ENCODE measurements around the gene ZDHHC24. TPM values are rescaled to one million over a fixed set of nuclear protein-coding genes. Genes with fewer than 3 reads are reported as not detected.
"Not testable (repeated sequence)": the region's sequence is repeated elsewhere in the genome, so short reads cannot be mapped to it uniquely, and the experiment has no call there.

ZDHHC24 gene
- total RNA-seq, 1 donor from 2014 or later: 3.7 TPM

- H3K9ac ChIP-seq (ENCODE audit: low read depth in 1 of 3, low read length in 3 of 3); H3K9me3 ChIP-seq (ENCODE audit: control insufficient read depth in 3 of 3, low read length in 3 of 3); H3K36me3 ChIP-seq (ENCODE audit: control insufficient read depth in 3 of 3, insufficient read depth in 3 of 3, low read length in 3 of 3); H3K27ac ChIP-seq (ENCODE audit: low read depth, low read length); H3K4me3 ChIP-seq (ENCODE audit: low read length in 3 of 3); H3K4me1 ChIP-seq (ENCODE audit: control insufficient read depth in 3 of 3, insufficient read depth in 3 of 3, low read length in 3 of 3); H3K27me3 ChIP-seq (ENCODE audit: control insufficient read depth in 3 of 3, insufficient read depth in 3 of 3, low read length in 3 of 3): not testable (repeated sequence)
These were observed 39.6 kb upstream of the ZDHHC24 start for GRCh38 chr11:66585447-66585846.

- H3K4me1 ChIP-seq (ENCODE audit: control insufficient read depth in 3 of 3, insufficient read depth in 3 of 3, low read length in 3 of 3); H3K27me3 ChIP-seq (ENCODE audit: control insufficient read depth in 3 of 3, insufficient read depth in 3 of 3, low read length in 3 of 3); H3K4me3 ChIP-seq (ENCODE audit: low read length in 3 of 3); H3K36me3 ChIP-seq (ENCODE audit: control insufficient read depth in 3 of 3, insufficient read depth in 3 of 3, low read length in 3 of 3); H3K27ac ChIP-seq (ENCODE audit: low read depth, low read length); H3K9ac ChIP-seq (ENCODE audit: low read depth in 1 of 3, low read length in 3 of 3); H3K9me3 ChIP-seq (ENCODE audit: control insufficient read depth in 3 of 3, low read length in 3 of 3): not testable (repeated sequence)
These were observed 36.8 kb upstream of the ZDHHC24 start for GRCh38 chr11:66582565-66583147.

GRCh38 chr11:66581261-66581660, 35.4 kb upstream of the ZDHHC24 start:
- Histone ChIP-seq H3K9ac (ENCODE audit: low read depth in 1 of 3, low read length in 3 of 3) (no peak overlapping the region), H3K9me3 (ENCODE audit: control insufficient read depth in 3 of 3, low read length in 3 of 3) (no peaks in the 10 kb centered on the region), H3K4me3 (ENCODE audit: low read length in 3 of 3) (no peak overlapping the region), H3K36me3 (ENCODE audit: control insufficient read depth in 3 of 3, insufficient read depth in 3 of 3, low read length in 3 of 3) (no peaks in the 10 kb centered on the region), H3K27me3 (ENCODE audit: control insufficient read depth in 3 of 3, insufficient read depth in 3 of 3, low read length in 3 of 3) (no peaks in the 10 kb centered on the region), H3K27ac (ENCODE audit: low read depth, low read length) (no peak overlapping the region), H3K4me1 (ENCODE audit: control insufficient read depth in 3 of 3, insufficient read depth in 3 of 3, low read length in 3 of 3) (peaks cover 0 to 5% (median 3%) of the 10 kb centered on the region in 3 donors)

GRCh38 chr11:66580803-66581202, 35.0 kb upstream of the ZDHHC24 start:
- Histone ChIP-seq H3K9me3 (ENCODE audit: control insufficient read depth in 3 of 3, low read length in 3 of 3) (no peaks in the 10 kb centered on the region), H3K4me1 (ENCODE audit: control insufficient read depth in 3 of 3, insufficient read depth in 3 of 3, low read length in 3 of 3) (peaks cover 0 to 5% (median 3%) of the 10 kb centered on the region in 3 donors), H3K9ac (ENCODE audit: low read depth in 1 of 3, low read length in 3 of 3) (no peak overlapping the region), H3K4me3 (ENCODE audit: low read length in 3 of 3) (no peak overlapping the region), H3K27me3 (ENCODE audit: control insufficient read depth in 3 of 3, insufficient read depth in 3 of 3, low read length in 3 of 3) (no peaks in the 10 kb centered on the region), H3K36me3 (ENCODE audit: control insufficient read depth in 3 of 3, insufficient read depth in 3 of 3, low read length in 3 of 3) (no peaks in the 10 kb centered on the region), H3K27ac (ENCODE audit: low read depth, low read length) (no peak overlapping the region)

- Histone ChIP-seq H3K27me3 (ENCODE audit: control insufficient read depth in 3 of 3, insufficient read depth in 3 of 3, low read length in 3 of 3) (no peaks in the 10 kb centered on the region), H3K27ac (ENCODE audit: low read depth, low read length) (no peak overlapping the region), H3K9ac (ENCODE audit: low read depth in 1 of 3, low read length in 3 of 3) (peak overlapping the region in 1 of 3 donors; percentile 40), H3K4me1 (ENCODE audit: control insufficient read depth in 3 of 3, insufficient read depth in 3 of 3, low read length in 3 of 3) (peaks cover 0 to 5% (median 3%) of the 10 kb centered on the region in 3 donors), H3K9me3 (ENCODE audit: control insufficient read depth in 3 of 3, low read length in 3 of 3) (no peaks in the 10 kb centered on the region), H3K36me3 (ENCODE audit: control insufficient read depth in 3 of 3, insufficient read depth in 3 of 3, low read length in 3 of 3) (no peaks in the 10 kb centered on the region), H3K4me3 (ENCODE audit: low read length in 3 of 3) (no peak overlapping the region)
These were observed 33.3 kb upstream of the ZDHHC24 start for GRCh38 chr11:66579017-66579606.

- H3K4me3 ChIP-seq (ENCODE audit: low read length in 3 of 3): no peak overlapping the region
- no peak overlapping the region for H3K9ac ChIP-seq (ENCODE audit: low read depth in 1 of 3, low read length in 3 of 3)
- H3K27ac ChIP-seq (ENCODE audit: low read depth, low read length): no peak overlapping the region
These were observed 25.0 kb upstream of the ZDHHC24 start for GRCh38 chr11:66570850-66571180.

GRCh38 chr11:66570079-66570849, 24.4 kb upstream of the ZDHHC24 start:
- Histone ChIP-seq H3K9me3 (ENCODE audit: control insufficient read depth in 3 of 3, low read length in 3 of 3) (no peaks in the 10 kb centered on the region), H3K27me3 (ENCODE audit: control insufficient read depth in 3 of 3, insufficient read depth in 3 of 3, low read length in 3 of 3) (no peaks in the 10 kb centered on the region), H3K4me1 (ENCODE audit: control insufficient read depth in 3 of 3, insufficient read depth in 3 of 3, low read length in 3 of 3) (peaks cover 11 to 16% (median 12%) of the 10 kb centered on the region in 3 donors), H3K36me3 (ENCODE audit: control insufficient read depth in 3 of 3, insufficient read depth in 3 of 3, low read length in 3 of 3) (peaks cover 2 to 14% (median 10%) of the 10 kb centered on the region in 3 donors), H3K9ac (ENCODE audit: low read depth in 1 of 3, low read length in 3 of 3) (no peak overlapping the region), H3K4me3 (ENCODE audit: low read length in 3 of 3) (no peak overlapping the region), H3K27ac (ENCODE audit: low read depth, low read length) (no peak overlapping the region)

More at GRCh38 chr11:66570850-66571180, 25.0 kb upstream of the ZDHHC24 start:
- no peaks in the 10 kb centered on the region for H3K9me3 ChIP-seq (ENCODE audit: control insufficient read depth in 3 of 3, low read length in 3 of 3)
- peaks cover 11 to 16% (median 12%) of the 10 kb centered on the region in 3 donors for H3K4me1 ChIP-seq (ENCODE audit: control insufficient read depth in 3 of 3, insufficient read depth in 3 of 3, low read length in 3 of 3)
- H3K36me3 ChIP-seq (ENCODE audit: control insufficient read depth in 3 of 3, insufficient read depth in 3 of 3, low read length in 3 of 3): peaks cover 2 to 9% (median 5%) of the 10 kb centered on the region in 3 donors
- no peaks in the 10 kb centered on the region for H3K27me3 ChIP-seq (ENCODE audit: control insufficient read depth in 3 of 3, insufficient read depth in 3 of 3, low read length in 3 of 3)

GRCh38 chr11:66569076-66569475, 23.2 kb upstream of the ZDHHC24 start:
- Histone ChIP-seq H3K36me3 (ENCODE audit: control insufficient read depth in 3 of 3, insufficient read depth in 3 of 3, low read length in 3 of 3) (peaks cover 7 to 22% (median 22%) of the 10 kb centered on the region in 3 donors), H3K27ac (ENCODE audit: low read depth, low read length) (peak overlapping the region; percentile 3), H3K4me1 (ENCODE audit: control insufficient read depth in 3 of 3, insufficient read depth in 3 of 3, low read length in 3 of 3) (peaks cover 11 to 16% (median 12%) of the 10 kb centered on the region in 3 donors), H3K4me3 (ENCODE audit: low read length in 3 of 3) (no peak overlapping the region), H3K9ac (ENCODE audit: low read depth in 1 of 3, low read length in 3 of 3) (peak overlapping the region in 1 of 3 donors; percentile 89), H3K9me3 (ENCODE audit: control insufficient read depth in 3 of 3, low read length in 3 of 3) (no peaks in the 10 kb centered on the region), H3K27me3 (ENCODE audit: control insufficient read depth in 3 of 3, insufficient read depth in 3 of 3, low read length in 3 of 3) (no peaks in the 10 kb centered on the region)

- peaks cover 14 to 27% (median 27%) of the 10 kb centered on the region in 3 donors for H3K36me3 ChIP-seq (ENCODE audit: control insufficient read depth in 3 of 3, insufficient read depth in 3 of 3, low read length in 3 of 3)
- H3K4me1 ChIP-seq (ENCODE audit: control insufficient read depth in 3 of 3, insufficient read depth in 3 of 3, low read length in 3 of 3): peaks cover 11 to 16% (median 12%) of the 10 kb centered on the region in 3 donors
- no peaks in the 10 kb centered on the region for H3K9me3 ChIP-seq (ENCODE audit: control insufficient read depth in 3 of 3, low read length in 3 of 3)
- peak within 1 kb of the TSS; percentile 3 for H3K27ac ChIP-seq (ENCODE audit: low read depth, low read length)
- peak within 1 kb of the TSS; percentile 51 to 89 (median 64) for H3K9ac ChIP-seq (ENCODE audit: low read depth in 1 of 3, low read length in 3 of 3)
- H3K4me3 ChIP-seq (ENCODE audit: low read length in 3 of 3): peak within 1 kb of the TSS; percentile 64 to 77 (median 69)
- no peaks in the 10 kb centered on the region for H3K27me3 ChIP-seq (ENCODE audit: control insufficient read depth in 3 of 3, insufficient read depth in 3 of 3, low read length in 3 of 3)
These were observed 22.5 kb upstream of the ZDHHC24 start, which contains the start of gene CTSF for GRCh38 chr11:66568124-66568916. Gene CTSF (minus strand): TSS chr11:66568606. CDS start chr11:66568486, 120 bp downstream.
